Transverse colon (tissue), 3 donors: Measurements from ENCODE around the gene THOC2.

Source experiments
- CTCF ChIP-seq, 5 experiments: fragments of 200-600 bp in 3 of 5; fragments of 450-650 bp in 2 of 5; sonication (generic) in 3 of 5; IDR thresholded peaks; 1 replicate in 2 of 5; 2 replicates in 3 of 5; pipeline ENCODE4 v1.5.1; 2016 to 2017; ENCODE audit warnings: antibody characterized with exemption in 5 of 5, inconsistent platforms in 3 of 5, mild to moderate bottlenecking in 2 of 5, moderate library complexity in 1 of 5
- EP300 ChIP-seq: sonication (generic); formaldehyde crosslinking; IDR thresholded peaks from one replicate; pipeline ENCODE4 v1.6.1; 2017; ENCODE audit warnings: antibody characterized with exemption, low read depth
- POLR2A ChIP-seq: fragments of 450-650 bp; IDR thresholded peaks from one replicate; pipeline ENCODE4 v1.6.1; 2016; ENCODE audit warnings: antibody characterized with exemption, mild to moderate bottlenecking, moderate library complexity

GRCh38 chrX:123753656-123754350, 21.0 kb upstream of the THOC2 start:
- TF ChIP-seq CTCF (IDR thresholded peaks at IDR 0.05) (no peak), EP300 (no peak), POLR2A (no peak)
